OCI-LY3 (cell line): ENCODE data around the gene SORCS1.

ENCODE experiments used
- CTCF ChIP-seq: fragments of 200-600, 300-600 bp; sonication (generic); IDR thresholded peaks from 2 replicates; pipeline ENCODE4 v1.5.1; 2014; ENCODE audit warnings: antibody characterized with exemption, low read length, low read depth
- EZH2phosphoT487 ChIP-seq: fragments of 200-600 bp; shearing (Covaris generic); IDR thresholded peaks from 2 replicates; pipeline ENCODE4 v1.6.1; 2018; ENCODE audit warnings: antibody characterized with exemption, mixed run types, low read depth

- no peak for TF ChIP-seq CTCF
- TF ChIP-seq EZH2phosphoT487, result no peak
Measured at GRCh38 chr10:107002068-107002467, 162.4 kb downstream of the SORCS1 start.
